H1 (cell line): ENCODE data around the gene ASB7. TPM values are rescaled to one million over a fixed set of nuclear protein-coding genes. Genes with fewer than 3 reads are reported as not detected.

Experiments
- CTCF ChIA-PET: fragments of 300-600 bp; sonication (Branson Sonifier 250); formaldehyde crosslinking; loops from one replicate; lab custom pipeline; 2021; ENCODE audit not compliant: partially characterized antibody; lab: Charles Lee
- POLR2A ChIA-PET: fragments of 300-600 bp; sonication (Branson Sonifier 250); formaldehyde crosslinking; loops from one replicate; lab custom pipeline; 2021; ENCODE audit warnings: inconsistent platforms; ENCODE audit not compliant: partially characterized antibody; lab: Charles Lee
- DNase-seq, 2 experiments: peaks; one replicate each; pipeline versions ENCODE4 v3.0.0 to v3.0.0-alpha.2; 2010 to 2022; ENCODE audit warnings: low spot score in 2 of 2, low read depth in 1 of 2, mixed read lengths in 1 of 2
- FAIRE-seq: peaks from 2 replicates; lab custom pipeline; 2011; peaks lifted over from hg19 to GRCh38; lab: Jason Lieb, UNC
- H2AFZ ChIP-seq: 2 replicates; pipeline ENCODE4 v1.8.1; 2012; ENCODE audit warnings: low read length, inconsistent platforms
- H2AK5ac ChIP-seq: 2 replicates; pipeline ENCODE4 v1.6.1; 2013; ENCODE audit warnings: low read depth, low read length
- H2BK120ac ChIP-seq: replicated peaks from 2 replicates; pipeline ENCODE3; 2013; ENCODE audit warnings: low read depth, low read length, inconsistent platforms
- H2BK12ac ChIP-seq: 2 replicates; pipeline ENCODE4 v1.6.1; 2013; ENCODE audit warnings: low read depth, low read length
- H2BK15ac ChIP-seq: 2 replicates; pipeline ENCODE4 v1.6.1; 2013; ENCODE audit warnings: low read length
- H2BK20ac ChIP-seq: 2 replicates; pipeline ENCODE4 v1.6.1; 2013; ENCODE audit warnings: low read length
- H2BK5ac ChIP-seq: 2 replicates; pipeline ENCODE4 v1.6.1; 2013; ENCODE audit warnings: low read depth, low read length
- H3K14ac ChIP-seq: 2 replicates; pipeline ENCODE4 v1.6.1; 2013; ENCODE audit warnings: inconsistent platforms; ENCODE audit not compliant: insufficient read length
- H3K18ac ChIP-seq: 2 replicates; pipeline ENCODE4 v1.6.1; 2013; ENCODE audit warnings: low read length; ENCODE audit errors: extremely low read depth
- H3K23ac ChIP-seq: 2 replicates; pipeline ENCODE4 v1.6.1; 2013; ENCODE audit warnings: inconsistent platforms; ENCODE audit not compliant: insufficient read length
- H3K23me2 ChIP-seq: 2 replicates; pipeline ENCODE4 v1.6.1; 2013; ENCODE audit warnings: low read depth, low read length
- H3K27ac ChIP-seq: 2 replicates; pipeline ENCODE4 v1.6.1; 2011; ENCODE audit warnings: low read depth, low read length, inconsistent platforms
- H3K27me3 ChIP-seq, 4 experiments: replicated peaks in 1 of 4; 1 replicate in 1 of 4; 2 replicates in 3 of 4; pipeline versions ENCODE4 v1.6.1 to v1.8.1; 2011 to 2013; ENCODE audit warnings: low read length in 3 of 4, mild to moderate bottlenecking in 3 of 4, inconsistent platforms in 2 of 4, mixed read lengths in 2 of 4, moderate library complexity in 1 of 4; ENCODE audit not compliant: control insufficient read depth in 3 of 4, insufficient read depth in 3 of 4; ENCODE audit errors: extremely low read depth in 1 of 4
- H3K36me3 ChIP-seq, 4 experiments: 2 replicates each; pipeline versions ENCODE4 v1.6.1 to v1.8.1; 2011 to 2013; ENCODE audit warnings: mild to moderate bottlenecking in 4 of 4, low read length in 3 of 4, moderate library complexity in 2 of 4, control low read depth in 1 of 4, inconsistent platforms in 1 of 4; ENCODE audit not compliant: insufficient read depth in 4 of 4, control insufficient read depth in 2 of 4
- H3K4ac ChIP-seq: replicated peaks from 2 replicates; pipeline ENCODE3; 2013; ENCODE audit warnings: low read length, low read depth, mixed read lengths, inconsistent platforms; ENCODE audit not compliant: insufficient read length
- H3K4me1 ChIP-seq, 4 experiments: replicated peaks in 1 of 4; 1 replicate in 1 of 4; 2 replicates in 3 of 4; pipeline versions ENCODE4 v1.6.1 to v1.8.1; 2011 to 2013; ENCODE audit warnings: low read length in 3 of 4, inconsistent platforms in 2 of 4, mixed read lengths in 1 of 4; ENCODE audit not compliant: insufficient read depth in 4 of 4, control insufficient read depth in 3 of 4
- H3K4me2 ChIP-seq, 2 experiments: 2 replicates each; pipeline versions ENCODE4 v1.6.1 to v1.8.1; 2011 to 2013; ENCODE audit warnings: low read depth in 2 of 2, low read length in 2 of 2, control low read depth in 1 of 2, inconsistent platforms in 1 of 2, mild to moderate bottlenecking in 1 of 2; ENCODE audit not compliant: insufficient read depth in 1 of 2
- H3K4me3 ChIP-seq, 4 experiments: fragments of 200-600, 300-600 bp in 1 of 4; sonication (generic), shearing (Covaris generic), sonication (Bioruptor Twin) in 1 of 4; 2 replicates each; pipeline versions ENCODE4 v1.5.1 to v1.8.1; 2011 to 2016; ENCODE audit warnings: low read length in 4 of 4, low read depth in 3 of 4, control low read depth in 2 of 4, inconsistent platforms in 2 of 4, mild to moderate bottlenecking in 2 of 4, mixed read lengths in 1 of 4, moderate library complexity in 1 of 4; ENCODE audit not compliant: insufficient read depth in 2 of 4; ENCODE audit errors: extremely low read depth in 1 of 4
- H3K56ac ChIP-seq: replicated peaks from 2 replicates; pipeline ENCODE3; 2013; ENCODE audit warnings: low read depth, mild to moderate bottlenecking, mixed read lengths, low read length, inconsistent platforms; ENCODE audit not compliant: insufficient read length
- H3K79me1 ChIP-seq: 2 replicates; pipeline ENCODE4 v1.6.1; 2013; ENCODE audit warnings: low read depth, low read length, control low read depth
- H3K79me2 ChIP-seq, 2 experiments: 2 replicates each; pipeline versions ENCODE4 v1.6.1 to v1.8.1; 2012 to 2013; ENCODE audit warnings: low read length in 2 of 2, mild to moderate bottlenecking in 2 of 2, inconsistent platforms in 1 of 2; ENCODE audit not compliant: insufficient read depth in 2 of 2, control insufficient read depth in 1 of 2
- H3K9ac ChIP-seq, 4 experiments: replicated peaks in 1 of 4; 1 replicate in 1 of 4; 2 replicates in 3 of 4; pipeline versions ENCODE4 v1.6.1 to v1.8.1; 2011 to 2013; ENCODE audit warnings: low read depth in 3 of 4, low read length in 3 of 4, control low read depth in 2 of 4, mild to moderate bottlenecking in 2 of 4, moderate library complexity in 2 of 4, inconsistent platforms in 1 of 4; ENCODE audit errors: extremely low read depth in 1 of 4
- H3K9me3 ChIP-seq, 2 experiments: 2 replicates each; pipeline versions ENCODE4 v1.6.1 to v1.8.1; 2012 to 2013; ENCODE audit warnings: mild to moderate bottlenecking in 2 of 2, moderate library complexity in 2 of 2, control low read depth in 1 of 2, inconsistent platforms in 1 of 2, low read depth in 1 of 2, low read length in 1 of 2, mixed read lengths in 1 of 2; ENCODE audit not compliant: insufficient read depth in 2 of 2
- H4K20me1 ChIP-seq, 2 experiments: replicated peaks in 1 of 2; 2 replicates each; pipeline versions ENCODE3 to v1.8.1; 2011 to 2013; ENCODE audit warnings: inconsistent platforms in 2 of 2, low read length in 2 of 2, mild to moderate bottlenecking in 1 of 2; ENCODE audit not compliant: insufficient read depth in 2 of 2, control insufficient read depth in 1 of 2
- H4K5ac ChIP-seq: 2 replicates; pipeline ENCODE4 v1.6.1; 2013; ENCODE audit warnings: low read length, low read depth, mixed read lengths, inconsistent platforms; ENCODE audit not compliant: insufficient read length
- H4K8ac ChIP-seq: 2 replicates; pipeline ENCODE4 v1.8.0; 2013; ENCODE audit warnings: mild to moderate bottlenecking, moderate library complexity, low read length, inconsistent platforms; ENCODE audit not compliant: insufficient read depth; ENCODE audit errors: extremely low read depth
- H4K91ac ChIP-seq: replicated peaks from 2 replicates; pipeline ENCODE3; 2013; ENCODE audit warnings: low read length, mixed read lengths, inconsistent platforms; ENCODE audit not compliant: insufficient read length
- BCL11A ChIP-seq, 2 experiments: IDR thresholded peaks; one replicate each; pipeline ENCODE4 v1.6.1; 2011; ENCODE audit warnings: low read depth in 2 of 2, low read length in 2 of 2, mild to moderate bottlenecking in 2 of 2
- NANOG ChIP-seq: IDR thresholded peaks from 2 replicates; pipeline ENCODE4 v1.6.1; 2011; ENCODE audit warnings: low read length, low read depth, mild to moderate bottlenecking, inconsistent platforms; ENCODE audit not compliant: insufficient read depth, poor library complexity, severe bottlenecking
- WGBS, 2 experiments: shearing (Covaris generic) in 1 of 2; methylation state at CpG; one replicate each; pipeline versions ENCODE4 v1.1.6 to v1.1.7; 2013 to 2015; ENCODE audit warnings: low lambda C conversion rate in 2 of 2, mixed read lengths in 2 of 2, inconsistent platforms in 1 of 2, low coverage in 1 of 2, missing lambda C conversion rate in 1 of 2; ENCODE audit not compliant: insufficient replicate concordance in 2 of 2, insufficient coverage in 1 of 2, insufficient read length in 1 of 2; ENCODE audit errors: extremely low coverage in 1 of 2, missing lambda C conversion rate in 1 of 2; 5-methylcytosine and 5-hydroxymethylcytosine counted together
- polyA plus RNA-seq, 7 experiments: library from polyadenylated mRNA; depleted of rRNA in 3 of 7; stranded (reverse) in 5 of 7; unstranded in 2 of 7; fragments of >200 nt in 5 of 7; fragments of 200-250 nt in 2 of 7; gene quantifications; 1 replicate in 5 of 7; 2 replicates in 1 of 7; 4 replicates in 1 of 7; pipeline versions ENCODE4 v1.2.1 to v1.2.3, GENCODE V29; 2011 to 2013; ENCODE audit warnings: missing spikeins in 2 of 7, mixed read lengths in 2 of 7
- total RNA-seq: library from RNA; stranded (reverse); fragmentation: NEBNext Ultra II Directional; extraction: Animal tissue kit (Norgen Biotek cat#: 25700); gene quantifications from 2 replicates; pipeline ENCODE4 v1.2.1, GENCODE V29; 2021

Gene ASB7
- total and polyA plus RNA-seq, 2 of the 8 experiments (the other 6 are each of a cell fraction or from before 2014, with no cell fraction given): 5.2 to 12.8 TPM

DNA sequence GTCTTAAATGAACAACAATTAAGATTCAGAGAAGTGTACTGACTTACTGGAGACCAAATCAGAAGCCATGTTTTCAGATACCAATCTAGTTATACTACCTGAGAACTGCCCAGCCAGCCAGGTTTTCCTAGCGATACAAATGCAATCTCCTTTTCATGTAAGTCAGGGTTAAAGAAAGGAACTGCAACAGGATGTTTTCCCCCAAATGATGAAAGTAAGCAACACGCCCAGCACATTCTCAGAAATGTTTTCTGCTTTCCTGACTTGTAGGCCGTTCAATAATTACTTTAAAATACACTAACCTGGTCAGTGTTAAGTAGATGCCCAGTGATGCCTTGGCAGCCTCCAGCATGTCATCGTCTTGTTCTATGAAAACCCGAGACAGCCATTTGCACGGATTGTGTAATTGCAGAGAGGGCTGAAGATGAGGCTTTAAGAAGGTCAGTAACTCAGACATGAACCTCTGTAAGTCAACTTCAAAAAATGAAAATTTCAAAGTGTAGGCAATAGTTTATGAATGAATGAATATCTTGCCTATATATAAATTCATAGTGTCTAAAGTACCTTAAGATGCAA, 30.7 kb upstream of the ASB7 start:
- no peaks in the 10 kb centered on the region for H4K20me1 ChIP-seq
- no peak overlapping the region for H3K4me3 ChIP-seq
- no peak overlapping the region for H3K56ac ChIP-seq
- no peaks in the 10 kb centered on the region for H3K23me2 ChIP-seq
- no peaks in the 10 kb centered on the region for H3K4me1 ChIP-seq
- H3K4me2 ChIP-seq: no peak overlapping the region
- no peaks in the 10 kb centered on the region for H3K79me1 ChIP-seq
- peaks cover 0 to 4% (median 0%) of the 10 kb centered on the region in 4 experiments; a peak in 2 of 8 replicates for H3K36me3 ChIP-seq
- CTCF ChIA-PET: interaction anchor here (0.8 to 1.5 kb wide), 5 partner anchors 54 to 334 kb away, joined by 3 read pairs; no protein-coding TSS in a partner anchor
- no peak overlapping the region for H2BK20ac ChIP-seq
- H3K23ac ChIP-seq: no peak overlapping the region
- H2BK12ac ChIP-seq: no peak overlapping the region
- no peak overlapping the region for H2BK5ac ChIP-seq
- H3K14ac ChIP-seq: no peak overlapping the region
- no peaks in the 10 kb centered on the region for H3K27me3 ChIP-seq
- no peak overlapping the region for H2BK120ac ChIP-seq
- H4K5ac ChIP-seq: no peak overlapping the region
- no peaks in the 10 kb centered on the region for H3K79me2 ChIP-seq
- H3K9me3 ChIP-seq: no peaks in the 10 kb centered on the region
- no peak overlapping the region for H2AFZ ChIP-seq
- H3K18ac ChIP-seq: no peak overlapping the region
- H4K91ac ChIP-seq: no peak overlapping the region
- no peak overlapping the region for H2BK15ac ChIP-seq
- 90% methylated on average over 6 of the region's 6 CpGs; no CpG with 5 or more reads in 1 of the 2 experiments for WGBS, 2 experiments
- no peak overlapping the region for H3K9ac ChIP-seq
- DNase-seq: no peak
- no peak for TF ChIP-seq NANOG
- no peak for TF ChIP-seq BCL11A (IDR thresholded peaks at IDR 0.05; ENCODE audit: low read depth in 2 of 2, low read length in 2 of 2)
- no peak overlapping the region for H3K27ac ChIP-seq
- no peak overlapping the region for H2AK5ac ChIP-seq
- no peak for FAIRE-seq
- H4K8ac ChIP-seq: no peak overlapping the region
- POLR2A ChIA-PET: no interaction called here
- no peak overlapping the region for H3K4ac ChIP-seq
